ENCODE measurements around the gene PLXNA4. TPM values are rescaled to one million over a fixed set of nuclear protein-coding genes. Genes with fewer than 3 reads are reported as not detected.

Gene PLXNA4
- total RNA-seq, 4 donors from 2014 or later: 1.1 to 2.8 (median 1.4) TPM

DNA sequence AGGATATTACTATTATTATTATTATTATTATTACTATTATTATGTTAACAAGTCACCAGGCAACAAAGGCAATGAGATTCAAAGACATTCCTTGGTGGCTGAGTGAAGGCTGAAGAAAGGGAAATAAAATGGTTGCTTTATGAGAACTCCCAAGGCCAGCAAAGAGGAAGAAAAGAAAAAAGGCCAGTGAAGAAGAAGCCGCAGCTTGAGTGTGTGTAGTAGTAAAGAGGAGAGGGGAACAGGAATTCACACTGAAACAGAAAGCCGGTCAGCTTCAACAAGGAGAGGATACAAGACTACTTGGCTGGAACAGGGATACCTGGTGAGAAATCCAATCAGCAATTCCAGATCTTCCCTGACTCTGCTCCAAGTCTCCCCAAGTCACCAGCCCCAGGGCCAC lies 42.4 kb downstream of the PLXNA4 start:
- in situ Hi-C loops (cut with MboI; ENCODE audit: low pct_ligation_motif_present in 1 of 4, low pct_unique_long_range_greater_than_20kb in 1 of 4, low sequenced_read_pairs in 3 of 4): no loop called here
- no peak for TF ChIP-seq POLR2AphosphoS5 (IDR thresholded peaks at IDR 0.05)
- TF ChIP-seq, protein P1, sequence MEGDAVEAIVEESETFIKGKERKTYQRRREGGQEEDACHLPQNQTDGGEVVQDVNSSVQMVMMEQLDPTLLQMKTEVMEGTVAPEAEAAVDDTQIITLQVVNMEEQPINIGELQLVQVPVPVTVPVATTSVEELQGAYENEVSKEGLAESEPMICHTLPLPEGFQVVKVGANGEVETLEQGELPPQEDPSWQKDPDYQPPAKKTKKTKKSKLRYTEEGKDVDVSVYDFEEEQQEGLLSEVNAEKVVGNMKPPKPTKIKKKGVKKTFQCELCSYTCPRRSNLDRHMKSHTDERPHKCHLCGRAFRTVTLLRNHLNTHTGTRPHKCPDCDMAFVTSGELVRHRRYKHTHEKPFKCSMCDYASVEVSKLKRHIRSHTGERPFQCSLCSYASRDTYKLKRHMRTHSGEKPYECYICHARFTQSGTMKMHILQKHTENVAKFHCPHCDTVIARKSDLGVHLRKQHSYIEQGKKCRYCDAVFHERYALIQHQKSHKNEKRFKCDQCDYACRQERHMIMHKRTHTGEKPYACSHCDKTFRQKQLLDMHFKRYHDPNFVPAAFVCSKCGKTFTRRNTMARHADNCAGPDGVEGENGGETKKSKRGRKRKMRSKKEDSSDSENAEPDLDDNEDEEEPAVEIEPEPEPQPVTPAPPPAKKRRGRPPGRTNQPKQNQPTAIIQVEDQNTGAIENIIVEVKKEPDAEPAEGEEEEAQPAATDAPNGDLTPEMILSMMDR (IDR thresholded peaks at IDR 0.05): no peak
- no peak for TF ChIP-seq EP300 (IDR thresholded peaks at IDR 0.05; ENCODE audit: low read depth)
- no peak for TF ChIP-seq POLR2A (IDR thresholded peaks at IDR 0.05)
- intact Hi-C loops (cut with DNase I; ENCODE audit: low total_unique reads): no loop called here
- H3K4me3 ChIP-seq: no peak overlapping the region
- no peaks in the 10 kb centered on the region for H3K27me3 ChIP-seq
- no peaks in the 10 kb centered on the region for H3K36me3 ChIP-seq
- 68 to 95% methylated on average over 2 of the region's 2 CpGs for WGBS, 2 donors (ENCODE audit: low coverage in 1 of 2)
- no peak for DNase-seq
- H3K4me1 ChIP-seq: no peaks in the 10 kb centered on the region
- no peak overlapping the region for H3K27ac ChIP-seq
- no peaks in the 10 kb centered on the region for H3K9me3 ChIP-seq

DNA sequence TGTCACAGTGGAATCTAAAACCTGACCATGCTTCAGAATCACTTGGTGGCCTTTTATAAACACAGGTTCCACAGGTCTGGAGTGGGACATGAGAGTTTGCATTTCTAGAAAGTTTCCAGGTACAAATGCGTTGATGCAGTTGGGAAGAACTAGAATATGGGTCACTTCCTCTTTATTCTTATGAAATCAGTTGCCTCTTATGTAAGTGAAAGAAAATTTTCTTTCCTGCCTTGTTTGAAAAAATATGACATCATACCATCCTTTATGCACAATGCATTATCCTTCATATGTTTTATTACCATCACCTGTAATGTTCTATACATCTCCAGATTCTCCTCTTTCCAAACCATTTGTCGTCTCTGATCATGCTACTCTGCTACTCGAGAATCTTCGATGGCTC lies 44.0 kb downstream of the PLXNA4 start:
- intact Hi-C loops (cut with DNase I; ENCODE audit: low total_unique reads) (no loop called here), in situ Hi-C loops (cut with MboI; ENCODE audit: low pct_ligation_motif_present in 1 of 4, low pct_unique_long_range_greater_than_20kb in 1 of 4, low sequenced_read_pairs in 3 of 4) (no loop called here)
- Histone ChIP-seq H3K9me3 (no peaks in the 10 kb centered on the region), H3K4me1 (no peaks in the 10 kb centered on the region), H3K27ac (no peak overlapping the region), H3K4me3 (no peak overlapping the region), H3K36me3 (no peaks in the 10 kb centered on the region), H3K27me3 (no peaks in the 10 kb centered on the region)
- WGBS, 2 donors (ENCODE audit: low coverage in 1 of 2): 89 to 94% methylated on average over 4 of the region's 4 CpGs
- DNase-seq: no peak
- no peak for TF ChIP-seq POLR2AphosphoS5 (IDR thresholded peaks at IDR 0.05)
- TF ChIP-seq EP300 (IDR thresholded peaks at IDR 0.05; ENCODE audit: low read depth): no peak

DNA sequence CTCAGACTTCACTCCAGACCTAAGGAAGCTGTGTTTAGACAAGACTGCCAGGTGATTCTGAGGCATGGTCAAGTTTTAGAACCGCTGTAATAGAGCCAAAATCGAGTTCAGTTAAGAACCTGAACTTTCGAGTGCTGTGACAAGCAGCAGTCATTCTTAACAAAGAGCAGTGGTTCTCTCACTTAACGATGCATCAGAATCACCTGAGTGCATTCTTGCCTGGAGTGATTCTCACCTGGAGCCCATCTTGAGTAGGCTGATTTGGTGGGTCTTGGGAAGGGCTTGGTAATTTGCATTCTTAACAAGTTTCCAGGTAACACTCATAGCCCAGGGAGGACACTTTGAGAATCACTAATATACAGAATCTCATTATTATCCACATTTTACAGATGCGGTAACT lies 44.7 kb downstream of the PLXNA4 start:
- in situ Hi-C loops (cut with MboI; ENCODE audit: low pct_ligation_motif_present in 1 of 4, low pct_unique_long_range_greater_than_20kb in 1 of 4, low sequenced_read_pairs in 3 of 4) (no loop called here), intact Hi-C loops (cut with DNase I; ENCODE audit: low total_unique reads) (no loop called here)
- no peaks in the 10 kb centered on the region for H3K9me3 ChIP-seq
- no peaks in the 10 kb centered on the region for H3K27me3 ChIP-seq
- 83% methylated on average over 5 of the region's 5 CpGs; no CpG with 5 or more reads in 1 of the 2 donors for WGBS, 2 donors (ENCODE audit: low coverage in 1 of 2)
- no peak for DNase-seq
- no peaks in the 10 kb centered on the region for H3K36me3 ChIP-seq
- H3K4me3 ChIP-seq: no peak overlapping the region
- H3K4me1 ChIP-seq: no peaks in the 10 kb centered on the region
- no peak overlapping the region for H3K27ac ChIP-seq
- TF ChIP-seq, protein P1 (IDR thresholded peaks at IDR 0.05): no peak
- TF ChIP-seq POLR2A (IDR thresholded peaks at IDR 0.05) (no peak), EP300 (IDR thresholded peaks at IDR 0.05; ENCODE audit: low read depth) (no peak), POLR2AphosphoS5 (IDR thresholded peaks at IDR 0.05) (no peak)

DNA sequence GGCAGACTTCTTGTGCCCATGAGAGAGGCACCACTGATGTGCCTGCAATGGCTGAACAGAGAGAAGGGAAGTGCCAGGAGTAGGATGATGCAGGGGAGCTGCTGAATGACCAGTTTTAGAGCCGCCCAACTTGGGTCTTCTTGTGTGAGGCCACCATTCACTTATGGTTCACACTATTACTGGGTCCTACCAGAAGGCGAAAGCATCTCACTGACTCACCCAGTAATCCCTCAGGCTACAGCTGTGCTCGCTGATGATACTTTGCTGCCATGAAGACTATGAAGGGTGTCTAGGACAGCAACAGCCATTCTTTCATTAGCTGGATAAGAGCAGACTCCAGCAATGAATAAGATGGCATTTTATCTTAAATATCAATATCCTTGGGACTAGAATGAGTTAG lies 47.6 kb downstream of the PLXNA4 start:
- no peaks in the 10 kb centered on the region for H3K4me1 ChIP-seq
- H3K27me3 ChIP-seq: no peaks in the 10 kb centered on the region
- no peaks in the 10 kb centered on the region for H3K36me3 ChIP-seq
- no peak for DNase-seq
- no peak overlapping the region for H3K27ac ChIP-seq
- H3K4me3 ChIP-seq: no peak overlapping the region
- intact Hi-C loops (cut with DNase I; ENCODE audit: low total_unique reads): no loop called here
- no peaks in the 10 kb centered on the region for H3K9me3 ChIP-seq
- WGBS, 2 donors (ENCODE audit: low coverage in 1 of 2): 94% methylated on average over 3 of the region's 3 CpGs; no CpG with 5 or more reads in 1 of the 2 donors
- TF ChIP-seq, protein P1 (IDR thresholded peaks at IDR 0.05): no peak
- TF ChIP-seq EP300 (IDR thresholded peaks at IDR 0.05; ENCODE audit: low read depth) (no peak), POLR2A (IDR thresholded peaks at IDR 0.05) (no peak), POLR2AphosphoS5 (IDR thresholded peaks at IDR 0.05) (no peak)
- in situ Hi-C loops (cut with MboI; ENCODE audit: low pct_ligation_motif_present in 1 of 4, low pct_unique_long_range_greater_than_20kb in 1 of 4, low sequenced_read_pairs in 3 of 4): no loop called here
